Amygdala (tissue), 56 donors: ENCODE measurements around the gene MBD5.

Experiments used
- DNase-seq, 56 donors: peaks; one replicate each; lab custom pipeline; 2025; lab: John Stamatoyannopoulos, UW

Gene MBD5

DNA sequence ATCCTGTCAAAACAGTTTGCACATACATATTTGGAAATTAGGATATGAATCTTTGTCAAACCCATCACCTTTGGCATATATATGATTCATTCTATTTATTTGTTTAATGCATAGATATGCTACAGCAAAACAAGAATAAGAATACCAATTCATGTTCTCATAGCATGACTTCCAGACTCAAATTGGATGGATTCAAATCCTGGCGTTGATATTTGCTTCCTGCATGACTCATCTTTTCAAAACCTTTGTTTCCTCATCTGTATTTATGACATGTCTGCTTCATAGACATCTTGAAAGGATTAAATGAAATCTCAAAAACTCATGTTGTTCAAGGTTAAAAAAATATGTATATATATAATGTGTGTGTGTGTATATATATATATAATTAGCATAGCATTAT is 261.3 kb downstream of the MBD5 start:
- DNase-seq: no peak

DNA sequence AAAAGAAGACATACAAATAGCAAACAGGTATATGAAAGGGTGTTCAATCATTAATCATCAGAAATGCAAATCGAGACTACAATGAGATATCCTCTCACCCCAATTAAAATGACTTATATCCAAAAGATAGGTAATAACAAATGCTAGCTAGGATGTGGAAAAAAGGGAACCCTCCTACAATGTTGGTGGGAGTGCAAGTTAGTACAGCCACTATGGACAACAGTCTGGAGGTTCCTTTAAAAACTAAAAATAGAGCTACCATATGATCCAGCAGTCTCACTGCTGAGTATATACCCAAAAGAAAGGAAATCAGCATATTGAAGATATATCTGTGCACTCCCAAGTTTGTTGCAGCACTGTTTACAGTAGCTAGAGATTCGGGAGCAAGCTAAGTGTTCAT is 271.5 kb downstream of the MBD5 start:
- DNase-seq: no peak

DNA sequence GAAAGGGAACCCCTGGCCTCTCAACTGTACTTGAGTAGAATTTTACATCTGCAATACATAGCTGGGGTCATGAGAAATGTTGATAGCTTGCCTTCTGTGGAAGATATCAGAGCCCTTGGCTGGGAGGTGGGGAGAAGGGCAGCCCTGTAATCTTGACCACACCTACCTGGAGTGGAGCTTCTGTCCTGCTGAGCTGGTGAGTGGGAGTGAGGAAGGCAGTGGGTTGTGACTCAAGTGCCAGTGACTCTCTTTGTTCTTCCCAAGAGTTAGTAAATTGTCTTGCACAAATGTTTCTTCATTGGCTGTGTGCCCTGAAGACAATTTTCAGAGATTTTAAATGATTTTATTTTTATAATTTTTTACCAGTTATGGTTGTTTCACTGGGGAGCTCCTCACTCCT is 277.3 kb downstream of the MBD5 start:
- no peak for DNase-seq

DNA sequence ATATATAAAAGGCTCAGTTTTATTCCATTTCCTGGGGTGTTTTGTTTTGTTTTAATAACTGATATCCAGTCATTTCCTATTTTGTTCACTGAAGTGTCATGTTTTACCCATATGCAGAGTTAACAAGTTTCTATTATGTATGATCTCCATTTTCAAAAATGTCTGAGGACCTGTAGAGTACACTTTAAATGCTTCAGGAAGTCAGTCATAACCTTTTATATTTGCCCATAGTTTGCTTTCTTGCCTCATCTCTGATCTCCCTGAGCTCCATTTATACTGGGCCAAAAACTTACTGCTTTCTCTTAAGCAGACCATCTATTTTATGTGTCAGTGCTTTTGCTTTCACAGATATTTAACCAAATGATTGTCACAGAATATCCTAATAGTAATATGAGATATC is 278.7 kb downstream of the MBD5 start:
- DNase-seq: no peak

DNA sequence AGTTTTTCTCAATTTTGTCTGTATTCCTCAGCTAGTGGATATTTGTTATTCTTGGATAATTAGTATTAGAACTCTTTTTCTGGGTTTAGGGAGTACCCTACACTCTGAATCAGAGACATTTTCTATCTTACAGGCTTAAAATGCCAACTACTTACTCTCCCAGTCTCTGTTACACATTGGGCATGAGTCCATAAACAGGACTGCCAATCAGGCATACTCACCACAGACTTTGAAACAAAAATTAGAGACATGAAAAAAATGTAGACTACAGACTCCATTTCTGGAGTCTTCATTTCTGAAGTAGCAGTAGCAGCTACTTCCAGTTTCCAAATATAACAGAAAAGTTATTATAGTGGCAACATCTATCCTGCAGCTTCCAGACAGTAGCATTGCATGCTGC is 279.7 kb downstream of the MBD5 start:
- DNase-seq: no peak

DNA sequence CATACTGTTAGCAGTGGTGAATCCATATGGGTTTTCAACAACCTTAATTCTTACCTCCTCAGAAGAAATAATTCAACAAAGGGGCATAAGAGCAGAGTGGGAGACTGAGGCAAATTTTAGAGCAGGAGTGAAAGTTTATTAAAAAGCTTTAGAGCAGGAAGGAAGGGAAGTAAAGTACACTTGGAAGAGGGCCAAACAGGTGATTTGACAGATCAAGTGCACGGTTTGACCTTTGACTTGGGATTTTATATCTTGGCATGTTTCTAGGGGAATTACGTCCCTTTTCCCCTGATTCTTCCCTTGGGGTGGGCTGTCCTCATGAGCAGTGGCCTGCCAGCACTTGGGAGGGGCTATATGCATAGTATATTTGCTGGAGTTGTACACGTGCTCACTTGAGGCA is 280.5 kb downstream of the MBD5 start:
- DNase-seq: no peak

DNA sequence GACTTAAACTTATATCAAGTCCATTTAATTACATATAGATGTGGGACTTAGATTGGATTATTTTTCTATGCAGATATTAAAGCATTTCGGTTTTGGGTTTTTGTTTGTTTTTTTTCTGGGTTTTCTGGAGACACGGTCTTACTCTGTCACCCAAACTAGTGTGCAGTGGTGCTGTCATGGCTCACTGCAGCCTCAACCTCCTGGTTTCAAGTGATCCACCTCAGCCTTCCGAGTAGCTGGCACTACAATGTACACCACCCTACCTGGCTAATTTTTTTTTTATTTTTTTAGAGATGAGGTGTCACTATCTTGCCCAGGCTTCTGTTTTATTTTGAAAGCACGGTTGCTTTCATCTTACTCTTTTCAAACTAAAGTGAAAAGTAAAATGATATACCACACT is 281.6 kb downstream of the MBD5 start:
- DNase-seq: no peak

DNA sequence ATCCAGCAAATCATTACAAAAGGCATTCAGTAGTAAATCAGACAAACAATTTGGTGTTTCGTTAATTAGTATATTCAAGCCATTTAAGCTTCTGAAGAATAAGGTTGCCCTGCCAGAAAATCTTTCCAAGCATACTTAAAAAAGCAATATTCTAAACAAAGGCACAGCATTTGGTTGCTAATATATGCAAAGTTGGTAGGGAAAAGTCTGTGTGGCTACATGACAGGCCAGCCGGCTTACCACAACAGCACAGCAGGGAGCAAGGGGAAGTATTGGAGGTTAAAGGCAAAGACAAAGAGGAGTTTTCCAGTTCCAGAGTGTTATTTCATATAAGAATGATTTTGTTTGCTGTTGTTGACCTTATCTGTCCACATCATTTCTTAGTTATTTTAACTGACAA is 282.3 kb downstream of the MBD5 start:
- peak in 1 of 56 donors; percentile 2 for DNase-seq

DNA sequence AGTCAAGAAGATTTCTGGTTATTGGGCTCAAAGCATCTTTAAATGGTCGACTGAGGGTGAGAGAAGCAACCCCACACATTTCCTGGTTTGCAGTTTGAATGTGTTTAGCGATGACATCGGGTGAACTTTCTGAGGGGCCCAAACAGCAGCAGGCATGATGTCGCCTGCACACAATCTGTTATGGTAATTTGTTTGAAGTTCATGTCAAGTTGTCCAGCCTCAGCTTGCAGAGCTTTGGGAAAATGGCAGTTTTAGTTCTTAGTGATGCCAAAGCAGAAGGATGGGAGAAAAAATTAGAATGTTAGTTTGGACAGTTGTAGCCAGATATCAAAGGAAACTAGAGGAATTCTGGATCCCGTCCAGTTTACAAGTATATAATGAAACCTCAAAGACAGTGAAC is 284.6 kb downstream of the MBD5 start:
- DNase-seq: no peak

DNA sequence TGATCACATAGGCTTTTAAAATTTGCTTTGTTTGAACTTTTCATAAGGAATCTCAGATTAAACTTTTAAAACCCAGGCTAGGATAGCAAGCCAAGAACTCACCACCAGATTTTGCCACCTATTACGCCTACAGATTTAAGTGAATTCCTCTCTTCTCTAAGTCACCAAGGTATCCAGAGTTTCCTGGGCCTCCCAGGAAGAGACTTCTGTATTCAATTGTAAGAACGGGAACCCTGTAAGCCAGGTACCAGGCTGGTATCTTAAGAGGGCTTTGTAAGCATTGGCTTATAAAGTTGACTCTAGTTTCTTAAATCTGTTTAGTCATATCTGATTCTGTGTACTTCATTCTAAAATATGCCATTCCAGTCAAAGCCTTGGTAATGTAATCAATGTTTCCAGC is 285.1 kb downstream of the MBD5 start:
- DNase-seq: no peak

DNA sequence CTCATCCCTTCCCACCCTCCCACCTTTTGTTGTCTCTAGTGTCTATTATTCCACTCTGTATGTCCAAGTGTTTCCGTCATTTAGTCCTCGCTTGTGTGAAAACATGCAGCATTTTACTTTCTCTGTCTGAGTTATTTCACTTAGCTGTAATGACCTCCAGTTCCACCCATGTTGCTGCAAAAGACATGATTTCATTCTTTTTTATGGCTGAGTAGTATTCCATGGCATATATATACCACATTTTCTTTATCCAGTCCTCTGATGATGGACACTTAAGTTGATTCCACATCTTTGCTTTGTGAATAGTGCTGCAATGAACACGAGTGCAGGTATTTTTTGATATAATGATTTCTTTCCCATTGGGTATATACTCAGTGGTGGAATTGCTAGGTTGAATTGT is 296.7 kb downstream of the MBD5 start:
- no peak for DNase-seq

DNA sequence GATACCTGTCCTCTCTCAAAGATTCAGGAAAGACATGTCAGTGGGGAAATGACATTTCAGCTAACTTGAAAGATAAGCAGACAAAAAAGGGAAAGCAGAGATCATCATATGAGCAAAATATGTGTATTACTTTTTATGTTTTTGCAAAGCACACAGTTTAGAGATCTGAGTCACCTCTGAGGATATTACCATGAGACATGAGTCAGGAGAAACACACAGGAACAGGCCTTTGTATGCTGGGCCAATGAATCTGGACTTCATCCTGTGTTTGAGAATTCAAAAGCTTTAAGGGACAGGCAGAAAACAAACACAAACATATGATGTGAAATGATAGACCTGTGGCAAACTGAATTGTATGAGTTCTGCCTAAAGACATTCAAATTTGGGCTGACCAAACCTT is 317.6 kb downstream of the MBD5 start:
- no peak for DNase-seq

DNA sequence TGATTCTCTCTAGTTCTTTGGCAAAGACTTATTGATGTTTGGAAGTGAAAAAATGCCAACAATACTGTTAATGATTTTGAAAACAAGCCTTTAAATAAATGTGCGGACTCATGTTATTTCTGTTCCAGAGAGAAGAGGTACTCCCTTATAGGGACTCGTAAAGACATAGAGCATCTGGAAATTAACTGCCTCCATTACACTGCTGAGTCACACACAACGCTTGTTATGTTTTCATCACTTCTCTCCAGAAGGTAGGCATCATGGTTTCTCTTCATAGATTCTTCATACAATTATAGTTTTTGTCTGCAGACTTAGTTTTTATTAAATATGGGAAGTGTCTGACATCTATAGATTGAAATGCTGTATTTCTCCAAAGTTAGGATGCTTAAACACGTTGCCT is 321.2 kb downstream of the MBD5 start:
- DNase-seq: no peak

DNA sequence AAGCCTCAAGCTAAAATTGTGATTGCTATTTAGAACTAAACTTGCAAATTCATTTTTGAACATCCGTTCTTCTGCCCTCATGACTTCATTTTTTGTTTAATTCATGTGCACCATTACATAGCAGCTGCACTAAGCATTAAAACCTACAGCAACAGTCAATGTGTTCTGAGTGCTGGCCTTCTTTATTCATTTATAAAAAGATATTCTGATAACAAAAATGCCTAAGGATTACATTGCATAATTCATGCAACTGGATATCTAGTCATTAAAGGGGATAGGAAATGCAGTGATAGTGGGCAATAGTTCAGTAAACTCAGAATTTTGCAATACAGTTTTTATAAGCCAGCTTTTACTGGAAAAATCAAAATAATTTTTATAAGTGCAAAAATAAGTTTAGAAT is 329.3 kb downstream of the MBD5 start:
- no peak for DNase-seq

DNA sequence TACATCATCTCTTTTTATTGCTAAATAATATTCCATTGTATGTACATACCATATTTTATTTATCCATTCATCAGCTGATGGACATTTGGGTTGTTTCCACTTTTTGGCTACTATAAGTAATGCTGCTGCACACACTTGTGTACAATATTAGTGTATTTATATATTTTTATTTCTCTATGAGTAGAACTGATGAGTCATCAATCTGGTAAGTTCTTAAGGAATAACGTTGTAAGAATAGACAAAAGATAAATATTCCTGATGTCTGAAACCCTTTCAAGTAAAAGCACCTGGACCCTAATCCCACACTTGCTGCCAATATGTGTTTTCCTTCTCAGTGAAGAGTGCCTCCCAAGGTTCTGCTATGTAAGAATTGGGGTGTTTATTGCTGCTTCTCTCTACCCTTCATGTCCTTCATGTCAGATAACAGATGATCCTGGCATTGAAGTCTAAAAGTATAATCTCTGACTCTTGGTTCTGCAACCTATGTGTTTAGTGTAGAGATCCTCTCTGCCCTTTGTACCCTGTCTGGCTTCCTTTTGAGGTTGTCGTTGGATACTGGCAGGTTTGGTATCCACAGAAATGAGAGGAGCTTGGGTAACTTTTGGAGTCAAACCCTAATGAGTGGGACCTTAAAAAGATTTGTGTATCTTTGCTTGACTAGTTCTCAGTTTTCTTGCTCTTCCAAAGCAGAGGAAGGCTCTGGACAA is 330.7 kb downstream of the MBD5 start:
- no peak for DNase-seq

DNA sequence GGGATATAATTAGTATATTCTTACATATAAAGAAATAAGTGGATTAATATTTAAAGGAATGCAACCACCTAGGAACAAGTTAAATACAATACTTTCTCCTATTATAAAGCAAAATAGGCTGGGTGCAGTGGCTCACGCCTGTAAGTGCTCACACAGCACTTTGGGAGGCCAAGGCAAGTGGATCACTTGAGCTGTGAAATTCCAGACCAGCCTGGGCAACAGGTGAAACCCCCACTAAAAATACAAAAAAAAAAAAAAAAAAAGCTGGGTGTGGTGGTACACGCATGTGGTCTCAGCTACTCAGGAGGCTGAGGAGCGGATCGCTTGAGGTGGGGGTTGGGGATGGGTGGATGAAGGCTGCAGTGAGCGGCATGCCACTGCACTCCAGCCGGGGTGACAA is 337.5 kb downstream of the MBD5 start:
- no peak for DNase-seq

DNA sequence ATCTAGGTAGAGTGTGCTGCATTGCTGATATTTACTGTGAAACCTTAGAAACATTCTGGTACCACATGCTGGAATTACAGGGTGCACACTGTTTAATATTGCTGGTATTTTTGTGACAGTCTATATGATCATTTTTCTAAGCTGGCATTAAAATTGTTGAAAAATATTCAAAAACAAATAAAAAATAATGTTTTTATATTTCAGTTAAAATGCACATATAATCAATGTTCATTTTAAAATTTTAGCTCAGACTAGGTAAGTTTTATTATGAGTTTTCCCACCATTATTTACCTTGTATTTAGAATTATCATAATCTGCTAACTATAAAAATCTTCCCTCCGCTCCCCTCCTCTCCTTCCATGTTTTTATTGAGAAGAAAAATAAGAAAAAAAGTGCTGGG is 339.8 kb downstream of the MBD5 start:
- DNase-seq: no peak

DNA sequence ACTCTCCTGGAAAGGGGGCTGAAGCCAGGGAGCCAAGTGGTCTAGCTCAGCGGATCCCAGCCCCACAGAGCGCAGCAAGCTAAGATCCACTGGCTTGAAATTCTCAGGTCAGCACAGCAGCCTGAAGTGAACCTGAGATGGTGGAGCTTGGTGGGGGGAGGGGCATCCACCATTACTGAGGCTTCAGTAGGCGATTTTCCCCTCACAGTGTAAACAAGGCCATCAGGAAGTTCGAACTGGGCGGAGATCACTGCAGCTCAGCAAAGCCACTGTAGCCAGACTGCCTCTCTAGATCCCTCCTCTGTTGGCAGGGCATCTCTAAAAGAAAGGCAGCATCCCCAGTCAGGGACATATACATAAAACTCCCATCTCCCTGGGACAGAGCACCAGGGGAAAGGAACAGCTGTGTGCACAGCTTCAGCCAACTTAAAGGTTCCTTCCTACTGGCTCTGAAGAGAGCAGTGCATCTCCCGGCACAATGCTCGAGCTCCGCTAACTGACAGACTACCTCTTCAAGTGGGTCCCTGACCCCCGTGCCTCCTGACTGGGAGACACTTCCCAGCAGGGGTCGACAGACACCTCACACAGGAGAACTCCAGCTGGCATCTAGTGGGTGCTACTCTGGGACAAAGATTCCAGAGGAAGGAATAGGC is 341.4 kb downstream of the MBD5 start:
- no peak for DNase-seq

DNA sequence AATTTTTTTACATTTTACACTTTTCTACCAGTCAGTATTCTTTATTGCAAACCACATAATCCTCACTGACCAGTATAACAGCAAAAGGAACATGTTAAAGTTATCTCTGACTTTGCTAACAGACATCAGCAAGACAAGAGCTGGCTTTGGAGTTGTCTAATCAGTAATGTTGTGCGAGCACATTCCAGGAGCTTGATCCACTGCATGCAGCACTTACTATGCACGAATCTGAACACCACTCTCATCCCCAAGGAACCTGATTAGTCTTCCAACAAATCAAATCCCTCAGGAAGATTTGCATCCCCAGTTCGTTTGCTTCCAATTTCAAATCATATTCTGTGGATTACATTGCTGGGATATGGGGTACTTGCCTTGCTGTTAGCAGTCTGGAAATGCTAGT is 354.3 kb downstream of the MBD5 start:
- no peak for DNase-seq

DNA sequence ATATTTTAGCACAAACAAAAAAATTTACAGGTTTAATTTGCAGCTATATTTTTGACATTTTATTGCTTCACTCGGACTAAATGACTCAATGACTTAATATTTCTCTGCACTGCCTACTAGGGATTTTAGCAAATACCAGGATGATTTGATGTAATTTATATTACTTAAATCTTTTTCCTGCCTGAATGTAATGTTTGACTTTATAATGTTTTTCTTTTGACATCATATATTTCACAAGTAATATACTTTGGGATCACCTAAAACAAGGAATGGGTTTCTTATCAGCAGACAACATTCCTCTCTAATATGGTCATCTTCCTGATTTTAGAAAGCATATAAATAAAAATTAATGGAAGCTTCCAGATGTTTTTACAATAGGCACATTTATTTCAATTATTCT is 370.4 kb downstream of the MBD5 start:
- no peak for DNase-seq

DNA sequence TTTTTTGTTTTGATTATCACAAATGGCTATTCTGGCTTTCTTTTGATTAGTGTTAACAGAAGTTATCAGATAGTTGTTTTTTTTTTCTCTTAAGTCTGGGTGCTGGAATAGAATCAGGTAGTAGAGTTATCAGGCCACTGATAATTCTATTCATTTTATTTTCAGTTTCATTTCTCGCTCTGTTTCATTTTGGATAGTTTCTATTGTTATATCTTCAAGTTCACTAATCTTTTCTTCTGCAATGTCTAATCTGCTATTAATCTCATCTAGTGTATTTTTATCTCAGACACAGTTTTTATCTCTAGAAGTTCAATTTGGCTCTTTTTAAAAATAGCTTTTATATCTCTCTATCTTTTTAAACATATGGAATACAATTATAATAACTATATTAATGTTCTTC is 381.9 kb downstream of the MBD5 start:
- DNase-seq: no peak

DNA sequence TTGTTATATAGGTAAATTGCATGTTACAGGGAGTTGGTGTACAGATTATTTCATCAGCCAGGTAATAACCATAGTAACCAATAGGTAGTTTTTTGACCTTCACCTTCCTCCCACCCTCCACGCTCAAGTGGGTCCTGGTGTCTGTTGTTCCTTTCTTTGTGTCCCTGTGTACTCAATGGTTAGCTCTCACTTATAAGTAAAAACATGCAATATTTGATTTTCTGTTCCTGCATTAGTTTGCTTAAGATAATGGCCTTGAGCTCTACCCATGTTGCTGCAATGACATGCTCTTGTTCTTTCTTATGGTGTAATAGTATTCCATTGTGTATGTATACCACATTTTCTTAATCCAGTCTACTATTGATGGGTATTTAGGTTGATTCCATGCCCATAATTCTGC is 390.0 kb downstream of the MBD5 start:
- DNase-seq: no peak

DNA sequence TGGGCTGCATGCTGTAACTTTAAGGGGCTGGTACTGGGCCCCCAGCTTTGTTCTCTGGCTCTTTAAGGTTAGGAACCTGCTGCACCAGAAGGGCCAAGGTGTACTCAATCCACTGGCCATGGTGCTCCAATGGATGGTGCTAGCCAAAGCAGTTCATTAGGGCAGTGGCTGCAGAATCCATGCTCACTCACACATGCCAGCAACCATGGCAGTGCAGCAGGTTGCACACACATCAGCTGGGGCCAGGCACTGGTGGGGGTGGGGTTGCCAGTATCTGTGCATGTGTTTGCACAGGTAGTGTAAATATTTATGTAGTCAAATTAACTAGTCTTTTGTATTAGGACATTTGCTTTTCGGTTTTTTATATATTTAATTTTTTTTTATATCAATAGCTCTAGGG is 395.4 kb downstream of the MBD5 start:
- DNase-seq: no peak
